Right lobe of liver (tissue), 6 donors: ENCODE measurements around the gene CRIM1. TPM values are rescaled to one million over a fixed set of nuclear protein-coding genes. Genes with fewer than 3 reads are reported as not detected.

Source experiments
- ATAC-seq, 4 donors: fragments of 200-7000 bp; cut with Tn5 transposase; one replicate each; pipeline ENCODE4 v1.9.1; 2020; ENCODE audit warnings: mild to moderate bottlenecking in 4 of 4, moderate library complexity in 4 of 4
- DNase-seq, 3 donors: peaks; one replicate each; pipeline ENCODE4 v3.0.0-alpha.2; 2020
- H3K27ac ChIP-seq, 3 donors: fragments of 200-600 bp; one replicate each; pipeline ENCODE4 v1.8.0; 2022
- H3K27me3 ChIP-seq, 2 donors: fragments of 200-600 bp; one replicate each; pipeline ENCODE4 v1.8.0; 2022
- H3K36me3 ChIP-seq, 4 donors: fragments of 200-600 bp; sonication (generic) in 1 of 4; one replicate each; pipeline versions ENCODE4 v1.5.1 to v1.8.0; 2017 to 2022; ENCODE audit warnings: control low read depth in 1 of 4
- H3K4me1 ChIP-seq, 4 donors: fragments of 200-600 bp; sonication (generic) in 1 of 4; one replicate each; pipeline versions ENCODE4 v1.5.1 to v1.8.0; 2017 to 2022; ENCODE audit warnings: control low read depth in 1 of 4
- H3K4me3 ChIP-seq, 3 donors: fragments of 200-600 bp; one replicate each; pipeline ENCODE4 v1.8.0; 2022
- H3K9me3 ChIP-seq, 4 donors: fragments of 200-600 bp; sonication (generic) in 1 of 4; one replicate each; pipeline versions ENCODE4 v1.5.1 to v1.8.0; 2017 to 2022; ENCODE audit warnings: control low read depth in 1 of 4
- CTCF ChIP-seq, 4 donors: fragments of 200-600 bp in 3 of 4; fragments of 450-650 bp in 1 of 4; IDR thresholded peaks; one replicate each; pipeline versions ENCODE4 v1.5.1 to v1.8.0; 2016 to 2022; ENCODE audit warnings: antibody characterized with exemption in 4 of 4, mild to moderate bottlenecking in 2 of 4
- POLR2A ChIP-seq: fragments of 450-650 bp; IDR thresholded peaks from one replicate; pipeline ENCODE4 v1.6.1; 2017; ENCODE audit warnings: antibody characterized with exemption, mild to moderate bottlenecking
- WGBS: methylation state at CpG from one replicate; pipeline ENCODE4 v1.1.6; 2018; ENCODE audit warnings: low coverage, low lambda C conversion rate; ENCODE audit not compliant: insufficient coverage; ENCODE audit errors: missing lambda C conversion rate; 5-methylcytosine and 5-hydroxymethylcytosine counted together
- intact Hi-C, 2 donors: fragments of 100-400 bp; cut with DNase I; formaldehyde crosslinking; loops; one replicate each; pipeline versions ENCODE4 v1.11.2 to v1.14.1; 2022
- total RNA-seq, 6 experiments: library from RNA; depleted of rRNA in 2 of 6; stranded (reverse); fragments of >200 nt in 2 of 6; fragmentation: NEBNext Ultra II Directional in 3 of 6; extraction: Animal tissue kit (Norgen Biotek cat#: 25700) in 3 of 6; gene quantifications; one replicate each; pipeline versions ENCODE4 v1.1.0 to v1.2.4, GENCODE V29; 2016 to 2023
- donor health status: DM: no; HTN: yes; CAD: no.
- donor health status: DM: no; HTN: no; CAD: no.
- donor health status: DM: no; HTN: no; CAD: no.
- donor health status: DM: no; HTN: yes; CAD: no.
- donor health status: DM: no; HTN: yes; CAD: no.

The CRIM1 gene
- total RNA-seq, 6 experiments from 2014 or later = 4.2 to 30.5 (median 16.7) TPM

- TF ChIP-seq POLR2A = no peak
- no peak for TF ChIP-seq CTCF (IDR thresholded peaks at IDR 0.05)
- DNase-seq = no peak
- WGBS = 74% methylated on average over 8 of the region's 8 CpGs
- H3K27me3 ChIP-seq = no peaks in the 10 kb centered on the region
- no peaks in the 10 kb centered on the region for H3K9me3 ChIP-seq
- intact Hi-C loops = no loop called here
- no peaks in the 10 kb centered on the region for H3K4me1 ChIP-seq
- peaks cover 0 to 4% (median 0%) of the 10 kb centered on the region in 4 donors for H3K36me3 ChIP-seq
- no peak overlapping the region for H3K27ac ChIP-seq
- no peak overlapping the region for H3K4me3 ChIP-seq
- ATAC-seq = no peak
Observed at GRCh38 chr2:36516136-36516870, 160.7 kb downstream of the CRIM1 start.

- WGBS = 92% methylated on average over 4 of the region's 4 CpGs
- H3K36me3 ChIP-seq = no peaks in the 10 kb centered on the region
- intact Hi-C loops = no loop called here
- ATAC-seq = no peak
- no peaks in the 10 kb centered on the region for H3K9me3 ChIP-seq
- DNase-seq = no peak
- no peak overlapping the region for H3K4me3 ChIP-seq
- TF ChIP-seq POLR2A (no peak), CTCF (IDR thresholded peaks at IDR 0.05) (no peak)
- H3K27ac ChIP-seq = no peak overlapping the region
- no peaks in the 10 kb centered on the region for H3K4me1 ChIP-seq
- H3K27me3 ChIP-seq = no peaks in the 10 kb centered on the region
Observed at GRCh38 chr2:36520431-36520830, 164.9 kb downstream of the CRIM1 start.

- intact Hi-C loops = no loop called here
- no peaks in the 10 kb centered on the region for H3K36me3 ChIP-seq
- H3K9me3 ChIP-seq = no peaks in the 10 kb centered on the region
- DNase-seq (no peak), ATAC-seq (no peak)
- no peak overlapping the region for H3K27ac ChIP-seq
- no peak for TF ChIP-seq POLR2A
- TF ChIP-seq CTCF (IDR thresholded peaks at IDR 0.05) = no peak
- no peaks in the 10 kb centered on the region for H3K27me3 ChIP-seq
- 52% methylated on average over 2 of the region's 4 CpGs for WGBS
- H3K4me3 ChIP-seq = no peak overlapping the region
- no peaks in the 10 kb centered on the region for H3K4me1 ChIP-seq
Observed at GRCh38 chr2:36523153-36523552, 167.6 kb downstream of the CRIM1 start.

GRCh38 chr2:36525245-36525644, 169.7 kb downstream of the CRIM1 start:
- intact Hi-C loops = no loop called here
- no peaks in the 10 kb centered on the region for H3K4me1 ChIP-seq
- 61% methylated on average over 5 of the region's 5 CpGs for WGBS
- H3K27me3 ChIP-seq = no peaks in the 10 kb centered on the region
- no peak for ATAC-seq
- no peak for DNase-seq
- H3K36me3 ChIP-seq = no peaks in the 10 kb centered on the region
- H3K4me3 ChIP-seq = no peak overlapping the region
- no peak overlapping the region for H3K27ac ChIP-seq
- no peak for TF ChIP-seq POLR2A
- TF ChIP-seq CTCF (IDR thresholded peaks at IDR 0.05) = no peak
- H3K9me3 ChIP-seq = no peaks in the 10 kb centered on the region
